ENCODE measurements around the gene KRT38. TPM values are rescaled to one million over a fixed set of nuclear protein-coding genes. Genes with fewer than 3 reads are reported as not detected.
"Not testable (repeated sequence)": the region's sequence is repeated elsewhere in the genome, so short reads cannot be mapped to it uniquely, and the experiment has no call there.

Gene KRT38
- total RNA-seq, 1 experiment from 2014 or later: not detected

- no peak for DNase-seq (ENCODE audit: low spot score)
Observed at GRCh38 chr17:41462705-41463104, 21.9 kb upstream of the KRT38 start.

GRCh38 chr17:41457676-41458075 lies 16.9 kb upstream of the KRT38 start:
- DNase-seq (ENCODE audit: low spot score): no peak

- no peak for DNase-seq (ENCODE audit: low spot score)
Observed at GRCh38 chr17:41456204-41456603, 15.4 kb upstream of the KRT38 start.

- no peak for DNase-seq (ENCODE audit: low spot score)
Observed at GRCh38 chr17:41455236-41455635, 14.5 kb upstream of the KRT38 start.

GRCh38 chr17:41453066-41453465 lies 12.3 kb upstream of the KRT38 start:
- DNase-seq (ENCODE audit: low spot score): no peak

GRCh38 chr17:41452281-41452680 lies 11.5 kb upstream of the KRT38 start:
- DNase-seq (ENCODE audit: low spot score): no peak

GRCh38 chr17:41451154-41451728 lies 10.5 kb upstream of the KRT38 start:
- peak; percentile 50 for DNase-seq (ENCODE audit: low spot score)

- DNase-seq (ENCODE audit: low spot score): no peak
Observed at GRCh38 chr17:41449008-41449407, 8.2 kb upstream of the KRT38 start.

- DNase-seq (ENCODE audit: low spot score): no peak
Observed at GRCh38 chr17:41448506-41448905, 7.7 kb upstream of the KRT38 start.

- peak; percentile 35 for DNase-seq (ENCODE audit: low spot score)
Observed at GRCh38 chr17:41446806-41447205, 6.0 kb upstream of the KRT38 start.

GRCh38 chr17:41444640-41445039 lies 3.9 kb upstream of the KRT38 start:
- DNase-seq (ENCODE audit: low spot score): no peak

GRCh38 chr17:41444186-41444585 lies 3.4 kb upstream of the KRT38 start:
- no peak for DNase-seq (ENCODE audit: low spot score)

GRCh38 chr17:41442739-41443138 lies 2.0 kb upstream of the KRT38 start:
- DNase-seq (ENCODE audit: low spot score): peak; percentile 70

- no peak for DNase-seq (ENCODE audit: low spot score)
Observed at GRCh38 chr17:41439375-41439774, 1.4 kb downstream of the KRT38 start.

GRCh38 chr17:41437769-41438168 lies 3.0 kb downstream of the KRT38 start:
- DNase-seq (ENCODE audit: low spot score): no peak

GRCh38 chr17:41437254-41437653 lies 3.5 kb downstream of the KRT38 start:
- DNase-seq (ENCODE audit: low spot score): no peak

- no peak for DNase-seq (ENCODE audit: low spot score)
Observed at GRCh38 chr17:41434415-41434814, 6.4 kb downstream of the KRT38 start.

GRCh38 chr17:41434005-41434404 lies 6.8 kb downstream of the KRT38 start:
- no peak for DNase-seq (ENCODE audit: low spot score)

- no peak for DNase-seq (ENCODE audit: low spot score)
Observed at GRCh38 chr17:41433586-41433985, 7.2 kb downstream of the KRT38 start.

- not testable (repeated sequence) for DNase-seq (ENCODE audit: low spot score)
Observed at GRCh38 chr17:41430376-41430775, 10.4 kb downstream of the KRT38 start.

- DNase-seq (ENCODE audit: low spot score): no peak
Observed at GRCh38 chr17:41429667-41430066, 11.1 kb downstream of the KRT38 start.

GRCh38 chr17:41428591-41429291 lies 12.0 kb downstream of the KRT38 start:
- peak; percentile 40 for DNase-seq (ENCODE audit: low spot score)

GRCh38 chr17:41424111-41424635 lies 16.6 kb downstream of the KRT38 start, which contains the start of gene KRT37:
TSS of gene KRT37 (minus strand) at chr17:41424585. CDS start at chr17:41424523, 62 bp downstream.
- no peak for DNase-seq (ENCODE audit: low spot score)

Data from A172 (cell line).